H1 (cell line): ENCODE results near the gene ZFHX2. TPM values are rescaled to one million over a fixed set of nuclear protein-coding genes. Genes with fewer than 3 reads are reported as not detected.

Experiments used
- CTCF ChIA-PET: fragments of 300-600 bp; sonication (Branson Sonifier 250); formaldehyde crosslinking; loops from one replicate; lab custom pipeline; 2021; ENCODE audit not compliant: partially characterized antibody; lab: Charles Lee
- POLR2A ChIA-PET: fragments of 300-600 bp; sonication (Branson Sonifier 250); formaldehyde crosslinking; loops from one replicate; lab custom pipeline; 2021; ENCODE audit warnings: inconsistent platforms; ENCODE audit not compliant: partially characterized antibody; lab: Charles Lee
- DNase-seq, 2 experiments: peaks; one replicate each; pipeline versions ENCODE4 v3.0.0 to v3.0.0-alpha.2; 2010 to 2022; ENCODE audit warnings: low spot score in 2 of 2, low read depth in 1 of 2, mixed read lengths in 1 of 2
- FAIRE-seq: peaks from 2 replicates; lab custom pipeline; 2011; peaks lifted over from hg19 to GRCh38; lab: Jason Lieb, UNC
- H2AFZ ChIP-seq: 2 replicates; pipeline ENCODE4 v1.8.1; 2012; ENCODE audit warnings: low read length, inconsistent platforms
- H2AK5ac ChIP-seq: 2 replicates; pipeline ENCODE4 v1.6.1; 2013; ENCODE audit warnings: low read depth, low read length
- H2BK120ac ChIP-seq: replicated peaks from 2 replicates; pipeline ENCODE3; 2013; ENCODE audit warnings: low read depth, low read length, inconsistent platforms
- H2BK12ac ChIP-seq: 2 replicates; pipeline ENCODE4 v1.6.1; 2013; ENCODE audit warnings: low read depth, low read length
- H2BK15ac ChIP-seq: 2 replicates; pipeline ENCODE4 v1.6.1; 2013; ENCODE audit warnings: low read length
- H2BK20ac ChIP-seq: 2 replicates; pipeline ENCODE4 v1.6.1; 2013; ENCODE audit warnings: low read length
- H2BK5ac ChIP-seq: 2 replicates; pipeline ENCODE4 v1.6.1; 2013; ENCODE audit warnings: low read depth, low read length
- H3K14ac ChIP-seq: 2 replicates; pipeline ENCODE4 v1.6.1; 2013; ENCODE audit warnings: inconsistent platforms; ENCODE audit not compliant: insufficient read length
- H3K18ac ChIP-seq: 2 replicates; pipeline ENCODE4 v1.6.1; 2013; ENCODE audit warnings: low read length; ENCODE audit errors: extremely low read depth
- H3K23ac ChIP-seq: 2 replicates; pipeline ENCODE4 v1.6.1; 2013; ENCODE audit warnings: inconsistent platforms; ENCODE audit not compliant: insufficient read length
- H3K23me2 ChIP-seq: 2 replicates; pipeline ENCODE4 v1.6.1; 2013; ENCODE audit warnings: low read depth, low read length
- H3K27ac ChIP-seq: 2 replicates; pipeline ENCODE4 v1.6.1; 2011; ENCODE audit warnings: low read depth, low read length, inconsistent platforms
- H3K27me3 ChIP-seq, 4 experiments: replicated peaks in 1 of 4; 1 replicate in 1 of 4; 2 replicates in 3 of 4; pipeline versions ENCODE4 v1.6.1 to v1.8.1; 2011 to 2013; ENCODE audit warnings: low read length in 3 of 4, mild to moderate bottlenecking in 3 of 4, inconsistent platforms in 2 of 4, mixed read lengths in 2 of 4, moderate library complexity in 1 of 4; ENCODE audit not compliant: control insufficient read depth in 3 of 4, insufficient read depth in 3 of 4; ENCODE audit errors: extremely low read depth in 1 of 4
- H3K36me3 ChIP-seq, 4 experiments: 2 replicates each; pipeline versions ENCODE4 v1.6.1 to v1.8.1; 2011 to 2013; ENCODE audit warnings: mild to moderate bottlenecking in 4 of 4, low read length in 3 of 4, moderate library complexity in 2 of 4, control low read depth in 1 of 4, inconsistent platforms in 1 of 4; ENCODE audit not compliant: insufficient read depth in 4 of 4, control insufficient read depth in 2 of 4
- H3K4ac ChIP-seq: replicated peaks from 2 replicates; pipeline ENCODE3; 2013; ENCODE audit warnings: low read length, low read depth, mixed read lengths, inconsistent platforms; ENCODE audit not compliant: insufficient read length
- H3K4me1 ChIP-seq, 4 experiments: replicated peaks in 1 of 4; 1 replicate in 1 of 4; 2 replicates in 3 of 4; pipeline versions ENCODE4 v1.6.1 to v1.8.1; 2011 to 2013; ENCODE audit warnings: low read length in 3 of 4, inconsistent platforms in 2 of 4, mixed read lengths in 1 of 4; ENCODE audit not compliant: insufficient read depth in 4 of 4, control insufficient read depth in 3 of 4
- H3K4me2 ChIP-seq, 2 experiments: 2 replicates each; pipeline versions ENCODE4 v1.6.1 to v1.8.1; 2011 to 2013; ENCODE audit warnings: low read depth in 2 of 2, low read length in 2 of 2, control low read depth in 1 of 2, inconsistent platforms in 1 of 2, mild to moderate bottlenecking in 1 of 2; ENCODE audit not compliant: insufficient read depth in 1 of 2
- H3K4me3 ChIP-seq, 4 experiments: fragments of 200-600, 300-600 bp in 1 of 4; sonication (generic), shearing (Covaris generic), sonication (Bioruptor Twin) in 1 of 4; 2 replicates each; pipeline versions ENCODE4 v1.5.1 to v1.8.1; 2011 to 2016; ENCODE audit warnings: low read length in 4 of 4, low read depth in 3 of 4, control low read depth in 2 of 4, inconsistent platforms in 2 of 4, mild to moderate bottlenecking in 2 of 4, mixed read lengths in 1 of 4, moderate library complexity in 1 of 4; ENCODE audit not compliant: insufficient read depth in 2 of 4; ENCODE audit errors: extremely low read depth in 1 of 4
- H3K56ac ChIP-seq: replicated peaks from 2 replicates; pipeline ENCODE3; 2013; ENCODE audit warnings: low read depth, mild to moderate bottlenecking, mixed read lengths, low read length, inconsistent platforms; ENCODE audit not compliant: insufficient read length
- H3K79me1 ChIP-seq: 2 replicates; pipeline ENCODE4 v1.6.1; 2013; ENCODE audit warnings: low read depth, low read length, control low read depth
- H3K79me2 ChIP-seq, 2 experiments: 2 replicates each; pipeline versions ENCODE4 v1.6.1 to v1.8.1; 2012 to 2013; ENCODE audit warnings: low read length in 2 of 2, mild to moderate bottlenecking in 2 of 2, inconsistent platforms in 1 of 2; ENCODE audit not compliant: insufficient read depth in 2 of 2, control insufficient read depth in 1 of 2
- H3K9ac ChIP-seq, 4 experiments: replicated peaks in 1 of 4; 1 replicate in 1 of 4; 2 replicates in 3 of 4; pipeline versions ENCODE4 v1.6.1 to v1.8.1; 2011 to 2013; ENCODE audit warnings: low read depth in 3 of 4, low read length in 3 of 4, control low read depth in 2 of 4, mild to moderate bottlenecking in 2 of 4, moderate library complexity in 2 of 4, inconsistent platforms in 1 of 4; ENCODE audit errors: extremely low read depth in 1 of 4
- H3K9me3 ChIP-seq, 2 experiments: 2 replicates each; pipeline versions ENCODE4 v1.6.1 to v1.8.1; 2012 to 2013; ENCODE audit warnings: mild to moderate bottlenecking in 2 of 2, moderate library complexity in 2 of 2, control low read depth in 1 of 2, inconsistent platforms in 1 of 2, low read depth in 1 of 2, low read length in 1 of 2, mixed read lengths in 1 of 2; ENCODE audit not compliant: insufficient read depth in 2 of 2
- H4K20me1 ChIP-seq, 2 experiments: replicated peaks in 1 of 2; 2 replicates each; pipeline versions ENCODE3 to v1.8.1; 2011 to 2013; ENCODE audit warnings: inconsistent platforms in 2 of 2, low read length in 2 of 2, mild to moderate bottlenecking in 1 of 2; ENCODE audit not compliant: insufficient read depth in 2 of 2, control insufficient read depth in 1 of 2
- H4K5ac ChIP-seq: 2 replicates; pipeline ENCODE4 v1.6.1; 2013; ENCODE audit warnings: low read length, low read depth, mixed read lengths, inconsistent platforms; ENCODE audit not compliant: insufficient read length
- H4K8ac ChIP-seq: 2 replicates; pipeline ENCODE4 v1.8.0; 2013; ENCODE audit warnings: mild to moderate bottlenecking, moderate library complexity, low read length, inconsistent platforms; ENCODE audit not compliant: insufficient read depth; ENCODE audit errors: extremely low read depth
- H4K91ac ChIP-seq: replicated peaks from 2 replicates; pipeline ENCODE3; 2013; ENCODE audit warnings: low read length, mixed read lengths, inconsistent platforms; ENCODE audit not compliant: insufficient read length
- CBX8 ChIP-seq: fragments of 300-800, 300-1000 bp; sonication (generic); IDR thresholded peaks from 2 replicates; pipeline ENCODE4 v1.7.1; 2016; ENCODE audit warnings: low read depth, low read length, borderline replicate concordance
- CREB1 ChIP-seq: IDR thresholded peaks from 2 replicates; pipeline ENCODE4 v1.6.1; 2012; ENCODE audit warnings: inconsistent platforms
- EGR1 ChIP-seq: IDR thresholded peaks from 2 replicates; pipeline ENCODE4 v1.6.1; 2011; ENCODE audit warnings: low read depth, low read length, borderline replicate concordance
- EP300 ChIP-seq, 2 experiments: IDR thresholded peaks; 1 replicate in 1 of 2; 2 replicates in 1 of 2; pipeline ENCODE4 v1.6.1; 2011 to 2012; ENCODE audit warnings: low read depth in 2 of 2, low read length in 2 of 2, mild to moderate bottlenecking in 2 of 2, borderline replicate concordance in 1 of 2, inconsistent platforms in 1 of 2, moderate library complexity in 1 of 2
- GABPA ChIP-seq: IDR thresholded peaks from 2 replicates; pipeline ENCODE4 v1.6.1; 2011; ENCODE audit warnings: mild to moderate bottlenecking, low read length, moderate library complexity, borderline replicate concordance; ENCODE audit not compliant: insufficient read depth
- GTF2F1 ChIP-seq: IDR thresholded peaks from 2 replicates; pipeline ENCODE4 v1.6.1; 2012; ENCODE audit warnings: low read depth, low read length, improper control_type of control experiment, borderline replicate concordance
- KDM4A ChIP-seq: IDR thresholded peaks from one replicate; pipeline ENCODE4 v1.7.1; 2012; ENCODE audit warnings: low read depth, mild to moderate bottlenecking, moderate library complexity, low read length, inconsistent platforms; ENCODE audit not compliant: severe bottlenecking
- SAP30 ChIP-seq: fragments of 300-600 bp; sonication (generic); IDR thresholded peaks from 2 replicates; pipeline ENCODE4 v1.7.1; 2012; ENCODE audit warnings: low read length, moderate library complexity, mild to moderate bottlenecking, inconsistent platforms; ENCODE audit not compliant: insufficient read depth, insufficient replicate concordance
- SRF ChIP-seq: IDR thresholded peaks from 2 replicates; pipeline ENCODE4 v1.6.1; 2011; ENCODE audit warnings: mild to moderate bottlenecking, low read depth, low read length, moderate library complexity
- USF2 ChIP-seq: IDR thresholded peaks from 2 replicates; pipeline ENCODE4 v1.6.1; 2011; ENCODE audit warnings: low read length, improper control_type of control experiment
- WGBS, 2 experiments: shearing (Covaris generic) in 1 of 2; methylation state at CpG; one replicate each; pipeline versions ENCODE4 v1.1.6 to v1.1.7; 2013 to 2015; ENCODE audit warnings: low lambda C conversion rate in 2 of 2, mixed read lengths in 2 of 2, inconsistent platforms in 1 of 2, low coverage in 1 of 2, missing lambda C conversion rate in 1 of 2; ENCODE audit not compliant: insufficient replicate concordance in 2 of 2, insufficient coverage in 1 of 2, insufficient read length in 1 of 2; ENCODE audit errors: extremely low coverage in 1 of 2, missing lambda C conversion rate in 1 of 2; 5-methylcytosine and 5-hydroxymethylcytosine counted together
- polyA plus RNA-seq, 7 experiments: library from polyadenylated mRNA; depleted of rRNA in 3 of 7; stranded (reverse) in 5 of 7; unstranded in 2 of 7; fragments of >200 nt in 5 of 7; fragments of 200-250 nt in 2 of 7; gene quantifications; 1 replicate in 5 of 7; 2 replicates in 1 of 7; 4 replicates in 1 of 7; pipeline versions ENCODE4 v1.2.1 to v1.2.3, GENCODE V29; 2011 to 2013; ENCODE audit warnings: missing spikeins in 2 of 7, mixed read lengths in 2 of 7
- total RNA-seq: library from RNA; stranded (reverse); fragmentation: NEBNext Ultra II Directional; extraction: Animal tissue kit (Norgen Biotek cat#: 25700); gene quantifications from 2 replicates; pipeline ENCODE4 v1.2.1, GENCODE V29; 2021

ZFHX2 gene
- total and polyA plus RNA-seq, 2 of the 8 experiments (the other 6 are each of a cell fraction or from before 2014, with no cell fraction given): 2.7 to 27.0 TPM

- Histone ChIP-seq H3K4me3 (no peak overlapping the region), H3K79me1 (no peaks in the 10 kb centered on the region), H3K4ac (no peak overlapping the region), H3K4me1 (peaks cover 7 to 14% (median 9%) of the 10 kb centered on the region in 4 experiments), H4K5ac (no peak overlapping the region), H3K56ac (no peak overlapping the region), H3K27ac (no peak overlapping the region), H3K27me3 (peaks cover 0 to 4% (median 0%) of the 10 kb centered on the region in 4 experiments; a peak in 1 of 7 replicates), H3K79me2 (no peaks in the 10 kb centered on the region), H2BK15ac (no peak overlapping the region), H2AFZ (no peak overlapping the region), H2BK5ac (no peak overlapping the region), H3K36me3 (no peaks in the 10 kb centered on the region), H2BK120ac (no peak overlapping the region), H2BK20ac (no peak overlapping the region), H4K91ac (no peak overlapping the region), H3K14ac (no peak overlapping the region), H2AK5ac (no peak overlapping the region), H3K18ac (no peak overlapping the region), H2BK12ac (no peak overlapping the region), H3K9ac (no peak overlapping the region), H4K20me1 (no peaks in the 10 kb centered on the region), H3K23ac (no peak overlapping the region), H3K4me2 (no peak overlapping the region), H3K23me2 (no peaks in the 10 kb centered on the region), H4K8ac (no peak overlapping the region), H3K9me3 (no peaks in the 10 kb centered on the region)
- DNase-seq (no peak), FAIRE-seq (no peak)
- CTCF ChIA-PET: interaction anchor here (2.0 to 70.5 kb wide), 4 partner anchors 9 to 39 kb away, joined by 8 to 2092 read pairs (median 662); partner anchors contain the start of genes AP1G2, NGDN, THTPA and ZFHX2
- WGBS, 2 experiments: 83% methylated on average over 7 of the region's 8 CpGs; no CpG with 5 or more reads in 1 of the 2 experiments
- POLR2A ChIA-PET: interaction anchor here (0.9 to 48.3 kb wide), 3 partner anchors 29 to 589 kb away, joined by 3 to 1523 read pairs (median 11); partner anchors contain the start of genes AP1G2, THTPA and ZFHX2
- no peak for TF ChIP-seq KDM4A
- no peak for TF ChIP-seq USF2
- TF ChIP-seq SAP30: no peak
- TF ChIP-seq GABPA: no peak
- no peak for TF ChIP-seq EGR1
- no peak for TF ChIP-seq GTF2F1
- TF ChIP-seq EP300 (IDR thresholded peaks at IDR 0.05; ENCODE audit: borderline replicate concordance in 1 of 2, low read depth in 2 of 2, low read length in 2 of 2): no peak
- no peak for TF ChIP-seq CREB1
- no peak for TF ChIP-seq CBX8
- no peak for TF ChIP-seq SRF
These were observed 37.5 kb downstream of the ZFHX2 start for GRCh38 chr14:23513818-23514643.
